PFSK-1 (cell line): ENCODE results near the gene RBBP9.

ENCODE experiments used
- POLR2AphosphoS5 ChIP-seq: IDR thresholded peaks from 2 replicates; pipeline ENCODE4 v1.6.1; 2012; ENCODE audit warnings: low read depth, mild to moderate bottlenecking, control low read depth, low read length, moderate library complexity
- REST ChIP-seq, 2 experiments: IDR thresholded peaks; 2 replicates each; pipeline versions ENCODE4 v1.6.1 to v1.8.0; 2011 to 2012; ENCODE audit warnings: low read depth in 2 of 2, low read length in 2 of 2, control low read depth in 1 of 2, inconsistent platforms in 1 of 2, mild to moderate bottlenecking in 1 of 2, moderate library complexity in 1 of 2; ENCODE audit not compliant: insufficient read depth in 1 of 2
- SIN3A ChIP-seq: IDR thresholded peaks from 2 replicates; pipeline ENCODE4 v1.6.1; 2012; ENCODE audit warnings: mild to moderate bottlenecking, low read length, moderate library complexity, borderline replicate concordance; ENCODE audit not compliant: insufficient read depth
- TAF1 ChIP-seq: IDR thresholded peaks from 2 replicates; pipeline ENCODE4 v1.6.1; 2012; ENCODE audit warnings: low read length, control low read depth, borderline replicate concordance; ENCODE audit not compliant: insufficient read depth

GRCh38 chr20:18541741-18542140 lies 44.7 kb upstream of the RBBP9 start:
- TF ChIP-seq POLR2AphosphoS5 (no peak), SIN3A (no peak), TAF1 (no peak), REST (IDR thresholded peaks at IDR 0.05; ENCODE audit: insufficient read depth in 1 of 2, low read depth in 2 of 2, low read length in 2 of 2) (no peak)
